Right renal pelvis (tissue), 4 donors: ENCODE measurements around the gene DPY30. TPM values are rescaled to one million over a fixed set of nuclear protein-coding genes. Genes with fewer than 3 reads are reported as not detected.
"Not testable (repeated sequence)": the region's sequence is repeated elsewhere in the genome, so short reads cannot be mapped to it uniquely, and the experiment has no call there.

Experiments used
- DNase-seq, 4 donors: peaks; one replicate each; pipeline ENCODE4 v3.0.0-alpha.2; 2013; ENCODE audit warnings: low read depth in 4 of 4, low spot score in 3 of 4, missing footprints in 1 of 4
- polyA plus RNA-seq, 4 donors: library from polyadenylated mRNA; unstranded; fragments of 120-200 nt; gene quantifications; one replicate each; pipeline ENCODE4 v1.2.1, GENCODE V29; 2013; ENCODE audit not compliant: insufficient read length in 4 of 4

Gene DPY30
- 100 to 1,000 TPM; 105 to 121 (median 119) TPM for polyA plus RNA-seq

DNA sequence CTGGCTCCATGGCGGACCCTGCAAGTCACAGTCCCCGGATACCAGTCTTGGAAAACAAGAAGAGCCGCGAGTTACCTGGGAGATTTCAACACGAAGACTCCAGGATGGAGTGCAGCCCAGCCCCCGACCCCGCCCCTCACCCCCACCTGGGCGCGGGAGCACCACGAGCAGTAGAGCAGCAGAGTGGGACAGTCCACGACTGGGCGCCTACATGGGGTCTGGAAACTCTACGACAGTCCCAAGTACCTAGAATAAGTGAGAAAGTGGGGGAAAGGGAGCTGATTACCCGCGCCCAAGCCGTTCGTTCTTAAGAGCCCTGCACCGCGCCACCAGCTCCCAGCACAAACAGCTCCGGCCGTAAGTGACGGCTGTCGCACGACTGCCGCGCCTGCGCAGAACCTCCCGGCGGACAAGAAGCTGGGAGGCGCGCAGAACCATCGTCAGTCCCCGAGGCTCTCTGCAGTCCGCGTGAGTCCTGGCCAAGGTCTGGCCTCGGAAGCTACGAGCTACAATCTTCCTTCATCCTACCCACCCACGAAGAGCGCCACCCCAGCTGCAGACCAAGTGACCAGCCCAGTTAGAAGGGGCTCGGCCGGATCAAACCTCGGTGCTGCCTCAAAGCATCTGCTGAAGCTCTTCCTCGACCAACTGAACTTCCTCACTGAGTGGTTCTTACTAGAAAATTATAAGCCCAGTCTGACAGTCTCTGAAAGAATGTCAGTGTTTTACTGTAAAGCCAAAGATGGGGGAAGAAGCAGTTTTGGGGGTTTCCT is at the start of gene DPY30:
Gene DPY30 (minus strand): TSS at position 359 of the 773 bp plus-strand sequence. CDS start 349 bp downstream, at position 10.
- peak; percentile 84 to 88 (median 86) for DNase-seq

DNA sequence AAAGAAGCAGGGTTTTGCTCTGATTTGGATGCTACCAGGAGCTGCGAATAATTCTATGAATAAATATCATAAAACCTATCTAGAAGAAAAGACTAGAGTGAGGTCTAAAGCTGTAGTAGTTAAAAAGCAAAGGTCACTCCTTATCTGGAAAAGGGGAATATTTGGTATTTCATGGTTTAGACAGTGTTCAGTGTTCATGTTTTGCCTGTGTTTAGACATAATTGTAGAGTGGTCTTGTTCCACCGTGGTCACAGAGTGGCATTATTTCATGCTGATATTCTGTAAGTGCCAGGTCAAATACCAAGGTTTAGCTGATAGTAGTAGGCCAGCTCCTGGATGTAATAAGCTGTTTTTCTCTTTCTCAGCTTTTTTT is 34.5 kb upstream of the DPY30 start:
- no peak for DNase-seq

DNA sequence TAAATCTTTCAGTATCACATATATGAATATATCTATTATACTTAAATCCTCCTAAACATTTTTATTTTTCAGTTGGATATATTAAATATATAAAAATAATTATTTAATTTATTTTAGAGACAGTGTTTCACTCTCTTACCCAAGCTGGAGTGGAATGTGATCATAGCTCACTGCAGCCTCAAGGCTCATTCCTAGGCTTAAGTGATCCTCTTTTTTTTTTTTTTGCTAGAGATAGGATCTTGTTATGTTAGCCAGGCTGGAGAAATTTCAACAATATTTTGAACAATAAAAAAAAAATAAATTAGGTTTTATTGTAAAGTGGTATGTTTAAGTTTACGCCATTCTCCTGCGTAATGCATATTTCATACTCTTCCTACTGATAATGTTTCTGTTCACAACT is 27.9 kb upstream of the DPY30 start:
- DNase-seq, result no peak

DNA sequence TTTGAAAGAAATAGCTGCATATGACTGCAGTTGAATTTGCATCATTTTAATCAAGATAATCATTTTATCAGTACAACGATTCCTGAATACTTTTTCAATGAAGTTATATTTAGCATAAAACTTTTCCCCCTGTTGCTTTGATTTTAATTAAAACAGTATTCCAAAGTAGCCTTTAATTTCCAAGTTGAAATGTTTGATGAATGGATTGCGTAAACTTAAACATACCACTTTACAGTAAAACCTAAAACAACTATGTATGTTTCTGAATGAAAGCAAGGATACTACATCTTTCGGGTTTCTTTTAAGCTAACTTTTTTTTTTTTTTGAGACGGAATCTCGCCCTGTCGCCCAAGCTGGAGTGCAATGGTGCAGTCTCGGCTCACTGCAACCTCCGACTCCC is 25.1 kb upstream of the DPY30 start:
- DNase-seq, result no peak

DNA sequence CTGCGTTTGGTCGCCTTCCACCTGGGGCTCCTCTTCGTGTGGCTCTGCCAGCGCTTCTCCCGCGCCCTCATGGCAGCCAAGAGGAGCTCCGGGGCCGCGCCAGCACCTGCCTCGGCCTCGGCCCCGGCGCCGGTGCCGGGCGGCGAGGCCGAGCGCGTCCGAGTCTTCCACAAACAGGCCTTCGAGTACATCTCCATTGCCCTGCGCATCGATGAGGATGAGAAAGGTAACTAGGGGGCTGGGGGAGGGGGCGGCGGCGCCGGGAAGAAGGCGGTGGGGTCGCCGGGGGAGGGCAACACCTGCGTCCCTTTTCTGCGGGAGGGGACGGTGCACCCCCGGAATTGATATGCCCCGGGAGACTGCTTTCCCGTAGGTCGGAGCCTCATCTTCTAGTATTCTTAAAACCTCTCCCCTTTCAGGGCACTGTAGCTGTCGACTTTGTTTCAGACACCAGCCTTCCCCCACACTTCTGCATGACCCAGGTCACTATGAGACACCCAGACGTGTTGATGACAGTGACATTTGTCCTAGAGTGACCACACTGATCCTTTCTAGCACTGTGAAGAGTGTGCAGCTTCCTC is 24.5 kb upstream of the DPY30 start:
- no peak for DNase-seq

DNA sequence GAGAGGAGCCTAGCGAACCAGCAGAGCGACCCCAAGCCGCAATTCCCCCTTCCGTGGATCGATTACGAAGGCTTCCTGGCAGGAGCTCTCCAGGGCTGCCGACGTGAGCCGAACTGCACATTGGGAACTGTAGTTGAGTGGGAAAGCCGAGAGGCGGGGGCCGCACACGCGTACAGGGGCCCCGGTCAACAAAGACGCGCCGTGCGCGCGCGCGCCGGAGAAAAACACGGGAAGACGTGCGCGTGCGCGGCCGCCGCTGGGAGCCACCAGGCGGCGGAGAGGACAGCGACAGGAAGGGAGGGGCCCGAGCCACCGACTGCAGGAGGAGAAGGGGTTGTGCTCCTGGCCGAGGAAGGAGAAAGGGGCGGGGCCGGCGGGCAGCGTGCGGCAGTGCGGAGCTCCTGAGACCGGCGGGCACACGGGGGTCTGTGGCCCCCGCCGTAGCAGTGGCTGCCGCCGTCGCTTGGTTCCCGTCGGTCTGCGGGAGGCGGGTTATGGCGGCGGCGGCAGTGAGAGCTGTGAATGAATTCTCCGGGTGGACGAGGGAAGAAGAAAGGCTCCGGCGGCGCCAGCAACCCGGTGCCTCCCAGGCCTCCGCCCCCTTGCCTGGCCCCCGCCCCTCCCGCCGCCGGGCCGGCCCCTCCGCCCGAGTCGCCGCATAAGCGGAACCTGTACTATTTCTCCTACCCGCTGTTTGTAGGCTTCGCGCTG is 23.9 kb upstream of the DPY30 start, which contains the start of gene SPAST:
Gene SPAST (plus strand): TSS at position 247 of the 711 bp plus-strand sequence. CDS start 276 bp downstream, at position 523.
- peak; percentile 94 to 96 (median 95) for DNase-seq

DNA sequence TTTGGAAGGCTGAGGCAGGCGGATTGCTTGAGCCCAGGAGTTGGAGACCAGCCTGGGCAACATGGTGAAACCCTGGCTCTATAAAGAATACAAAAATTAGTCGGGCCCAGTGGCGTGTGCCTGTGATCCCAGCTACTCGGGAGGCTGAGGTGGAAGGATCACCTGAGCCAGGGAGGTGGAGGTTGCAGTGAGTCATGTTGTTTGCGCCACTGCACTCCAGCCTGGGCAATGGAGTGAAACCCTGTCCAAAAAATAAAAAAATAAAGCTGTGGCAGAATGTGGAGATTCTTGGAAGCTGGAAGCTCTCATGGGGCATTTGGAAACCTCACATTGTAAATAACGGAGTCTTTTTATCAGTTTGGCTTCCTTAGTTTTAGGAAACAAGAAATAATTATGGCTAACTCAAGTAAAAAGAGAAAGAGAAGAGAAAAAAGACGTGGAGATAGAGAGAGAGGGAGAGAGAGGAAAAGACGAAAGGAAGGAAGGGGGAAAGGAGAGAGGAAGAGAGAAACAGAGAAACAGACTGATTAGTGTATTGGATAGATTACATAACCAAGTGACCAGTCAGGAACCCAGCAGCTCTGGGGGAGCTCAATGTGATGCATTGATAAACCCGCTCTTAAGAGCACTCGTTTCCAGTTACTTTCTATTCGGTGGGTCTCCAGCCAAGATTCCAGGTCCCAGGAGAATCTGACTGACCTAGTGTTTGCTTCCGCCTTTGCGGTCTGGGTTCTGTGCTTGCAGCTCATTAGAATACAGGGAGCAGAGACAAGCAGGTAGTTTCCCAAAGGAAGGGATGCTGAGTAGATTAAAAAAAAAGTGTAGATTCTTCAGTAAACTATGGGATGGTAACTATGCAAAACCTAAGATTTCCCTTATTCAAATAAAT is 22.6 kb upstream of the DPY30 start:
- DNase-seq, result no peak

DNA sequence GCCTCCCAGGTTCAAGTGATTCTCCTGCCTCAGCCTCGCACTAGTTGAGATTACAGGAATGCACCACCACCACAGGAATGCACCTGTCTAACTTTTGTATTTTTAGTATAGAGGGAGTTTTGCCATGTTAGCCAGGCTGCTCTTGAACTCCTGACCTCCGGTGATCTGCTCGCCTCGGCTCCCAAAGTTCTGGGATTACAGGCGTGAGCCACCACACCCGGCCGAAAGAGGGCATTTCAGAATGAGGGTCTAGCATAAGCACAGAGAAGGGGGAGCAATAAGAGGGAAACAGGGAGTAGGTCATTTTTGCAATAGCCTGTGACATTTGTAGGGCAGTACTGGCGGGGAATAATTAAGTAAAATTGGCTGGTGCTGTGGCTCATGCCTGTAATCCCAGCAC is 21.8 kb upstream of the DPY30 start:
- DNase-seq, result no peak

DNA sequence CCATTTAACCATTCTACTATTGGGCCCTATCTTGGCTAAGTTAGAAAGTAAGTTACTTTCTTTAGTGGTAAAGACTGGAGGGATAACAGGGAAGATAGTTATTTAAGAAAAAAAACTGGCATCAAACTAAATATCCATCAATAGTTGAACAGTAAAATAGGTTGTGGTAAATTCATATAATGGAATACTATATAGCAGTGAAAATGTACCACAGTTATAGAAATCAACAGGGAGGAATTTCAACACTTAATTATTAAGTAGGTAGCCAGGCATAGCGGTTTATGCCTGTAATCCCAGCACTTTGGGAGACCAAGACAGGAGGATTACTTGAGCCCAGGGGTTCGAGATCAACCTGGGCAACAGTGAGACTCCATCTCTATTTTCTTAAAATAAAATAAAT is 20.7 kb upstream of the DPY30 start:
- no peak for DNase-seq

DNA sequence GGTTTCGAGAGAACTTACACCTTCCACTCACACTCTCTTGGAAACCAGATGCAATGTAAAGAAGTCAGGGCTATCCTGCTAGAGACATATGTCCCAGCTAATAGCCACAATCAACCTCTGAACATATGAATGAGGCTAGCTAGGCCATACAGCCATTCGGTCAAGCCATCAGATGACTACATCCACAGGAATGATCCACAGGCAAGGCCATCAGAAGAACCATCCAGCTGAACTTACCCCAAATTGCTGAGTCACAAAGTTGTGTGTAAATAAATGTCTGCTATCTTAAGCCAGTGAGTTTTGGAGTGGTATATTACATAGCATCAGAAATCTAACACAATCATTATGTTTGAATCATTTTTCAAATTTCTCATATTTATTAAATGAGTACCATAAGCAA is 18.5 kb upstream of the DPY30 start:
- no peak for DNase-seq

DNA sequence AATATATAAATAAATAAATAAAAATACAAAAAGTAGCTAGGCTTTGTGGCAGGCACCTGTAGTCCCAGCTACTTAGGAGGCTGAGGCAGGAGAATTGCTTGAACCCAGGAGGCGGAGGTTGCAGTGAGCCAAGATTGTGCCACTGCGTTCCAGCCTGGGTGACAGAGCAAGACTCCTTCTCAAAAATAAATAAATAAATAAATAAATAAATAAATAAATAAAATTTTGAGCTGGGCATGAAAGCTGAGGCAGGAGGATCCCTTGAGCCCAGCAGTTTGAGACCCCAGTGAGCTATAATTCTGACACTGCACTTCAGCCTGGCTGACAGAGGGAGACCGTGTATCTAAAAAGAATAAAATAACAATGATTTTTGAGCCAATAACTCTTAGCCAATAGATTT is 15.0 kb upstream of the DPY30 start:
- DNase-seq, result not testable (repeated sequence)

DNA sequence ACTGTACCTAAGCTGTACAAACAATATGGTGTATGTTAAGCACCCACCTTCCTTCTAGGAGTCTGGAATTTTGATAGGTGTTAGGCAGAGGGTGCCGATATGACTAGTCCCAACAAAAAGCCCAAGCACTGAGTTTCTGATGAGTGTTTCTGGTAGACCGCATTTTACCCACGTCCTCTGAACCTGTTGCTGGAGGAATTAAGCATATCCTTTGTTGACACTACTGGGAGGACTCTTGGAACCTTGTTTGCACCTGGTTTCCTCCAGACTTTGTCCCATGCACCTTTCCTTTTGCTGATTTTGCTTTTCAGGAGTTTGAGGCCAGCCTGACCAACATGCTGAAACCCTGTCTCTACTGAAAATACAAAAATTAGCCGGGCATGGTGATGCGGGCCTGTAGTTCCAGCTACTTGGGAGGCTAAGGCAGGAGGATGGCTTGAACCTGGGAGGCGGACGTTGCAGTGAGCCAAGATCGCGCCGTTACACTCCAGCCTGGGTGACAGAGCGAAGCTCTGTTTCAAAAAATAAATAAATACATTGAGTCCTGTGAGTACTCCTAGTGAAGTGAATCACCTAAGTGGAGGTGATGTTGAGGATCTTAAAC is 12.3 kb upstream of the DPY30 start:
- no peak for DNase-seq

DNA sequence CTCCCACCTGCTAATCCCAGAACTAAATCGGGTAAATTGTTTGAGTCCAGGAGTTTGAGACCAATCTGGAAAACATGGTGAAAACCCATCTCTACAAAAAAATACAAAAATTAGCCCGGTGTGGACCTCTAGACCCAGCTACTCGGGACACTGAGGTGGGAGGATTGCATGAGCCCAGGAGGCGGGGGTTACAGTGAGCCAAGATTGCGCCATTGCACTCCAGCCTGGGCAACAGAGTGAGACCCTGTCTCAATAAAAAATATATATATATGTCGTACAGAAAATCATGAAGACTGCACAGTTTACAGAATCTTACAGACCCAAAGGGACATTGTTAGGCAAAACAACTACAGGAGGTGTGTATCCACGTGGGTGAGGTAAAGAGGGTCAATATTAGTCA is 4.0 kb upstream of the DPY30 start:
- no peak for DNase-seq

DNA sequence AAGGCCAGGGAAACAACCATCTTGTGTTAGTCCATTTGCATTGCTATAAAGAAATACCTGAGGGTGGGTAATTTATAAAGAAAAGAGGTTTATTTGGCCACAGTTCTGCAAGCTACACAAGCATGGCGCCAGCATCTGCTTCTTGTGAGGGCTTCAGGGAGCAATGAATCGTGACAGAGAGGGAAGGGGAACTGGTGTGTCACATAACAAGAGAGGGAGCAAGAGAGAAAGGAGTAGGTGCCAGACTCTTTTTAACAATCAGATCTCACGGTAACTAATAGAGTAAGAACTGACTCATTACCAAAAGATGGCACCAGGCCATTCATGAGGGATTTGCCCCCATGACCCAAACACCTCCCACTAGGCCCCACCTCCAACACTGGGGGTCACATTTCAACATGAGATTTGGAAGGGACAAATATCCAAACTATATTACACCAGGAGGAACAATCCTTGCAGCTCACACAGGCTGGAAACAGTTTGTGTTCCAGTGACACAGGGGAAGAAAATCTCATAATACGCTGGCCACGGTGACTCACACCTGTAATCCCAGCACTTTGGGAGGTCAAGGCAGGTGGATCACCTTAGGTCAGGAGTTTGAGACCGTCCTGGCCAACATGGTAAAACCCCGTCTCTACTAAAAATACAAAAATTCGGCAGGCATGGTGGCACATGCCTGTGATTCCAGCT is 5.3 kb downstream of the DPY30 start:
- not testable (repeated sequence) for DNase-seq

DNA sequence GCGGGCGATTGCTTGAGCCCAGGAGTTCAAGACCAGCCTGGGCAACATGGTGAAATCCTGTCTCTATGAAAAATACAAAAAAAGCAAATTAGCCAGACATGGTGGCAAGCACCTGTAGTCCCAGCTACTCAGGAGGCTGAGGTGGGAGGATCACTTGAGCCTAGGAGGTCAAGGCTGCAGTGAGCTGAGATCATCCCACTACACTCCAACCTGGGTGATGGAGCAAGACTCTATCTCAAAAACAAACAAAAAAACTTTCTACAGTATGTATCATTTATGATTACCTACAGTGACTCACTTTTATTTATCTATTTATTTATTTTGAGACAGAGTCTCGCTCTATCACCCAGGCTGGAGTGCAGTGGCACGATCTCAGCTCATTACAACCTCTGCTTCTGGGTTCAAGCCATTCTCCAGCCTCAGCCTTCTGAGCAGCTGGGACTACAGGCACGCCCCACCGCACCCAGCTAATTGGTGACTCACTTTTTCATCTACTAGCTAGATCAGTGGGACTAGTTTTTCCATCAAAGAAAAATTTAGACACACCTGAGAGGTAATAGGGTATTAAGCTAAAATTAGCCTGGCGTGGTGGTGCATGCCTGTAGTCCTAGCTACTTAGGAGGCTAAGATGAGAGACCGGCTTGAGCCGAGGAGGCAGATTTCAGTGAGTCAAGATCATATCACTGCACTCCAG is 20.7 kb downstream of the DPY30 start:
- DNase-seq, result not testable (repeated sequence)

DNA sequence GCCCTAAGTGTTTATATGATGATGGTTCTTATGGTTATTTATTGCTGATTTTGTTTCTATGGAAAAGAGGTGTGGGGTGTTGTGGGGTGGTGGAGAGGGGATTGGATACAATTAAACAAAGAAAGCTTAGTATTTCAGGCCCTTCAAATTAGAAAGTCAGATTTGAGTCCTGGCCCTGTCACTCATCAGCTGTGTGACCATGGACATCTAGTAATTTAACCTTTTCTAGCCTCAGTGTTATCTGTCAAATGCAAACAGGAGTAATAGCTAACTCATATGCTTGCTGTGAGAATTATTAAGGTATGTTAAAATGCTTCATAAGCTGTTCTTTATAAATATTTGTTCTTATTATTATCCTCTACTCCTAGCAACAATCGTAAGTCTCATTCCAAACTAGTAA is 26.7 kb downstream of the DPY30 start:
- DNase-seq, result no peak

DNA sequence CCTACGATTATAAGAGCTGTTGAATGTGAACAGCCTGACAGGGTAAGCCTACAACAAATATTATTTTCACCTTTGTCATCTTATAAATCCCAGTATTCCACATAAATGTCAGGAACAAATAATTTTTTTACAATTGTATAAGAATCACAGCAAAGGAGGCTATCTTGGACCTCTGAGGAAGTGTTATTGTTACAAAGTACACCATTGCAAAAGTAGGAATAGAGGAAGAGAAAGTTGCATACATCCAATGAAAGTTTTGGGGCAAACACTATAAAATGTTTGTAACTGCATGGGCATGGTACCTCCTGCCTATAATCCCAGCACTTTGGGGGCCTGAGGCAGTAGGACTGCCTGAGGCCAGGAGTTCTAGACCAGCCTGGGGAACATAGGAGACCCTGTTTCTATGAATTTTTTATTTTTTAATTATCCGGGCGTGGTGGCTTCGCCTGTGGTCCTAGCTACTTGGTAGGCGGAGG is 28.1 kb downstream of the DPY30 start:
- DNase-seq, result no peak

DNA sequence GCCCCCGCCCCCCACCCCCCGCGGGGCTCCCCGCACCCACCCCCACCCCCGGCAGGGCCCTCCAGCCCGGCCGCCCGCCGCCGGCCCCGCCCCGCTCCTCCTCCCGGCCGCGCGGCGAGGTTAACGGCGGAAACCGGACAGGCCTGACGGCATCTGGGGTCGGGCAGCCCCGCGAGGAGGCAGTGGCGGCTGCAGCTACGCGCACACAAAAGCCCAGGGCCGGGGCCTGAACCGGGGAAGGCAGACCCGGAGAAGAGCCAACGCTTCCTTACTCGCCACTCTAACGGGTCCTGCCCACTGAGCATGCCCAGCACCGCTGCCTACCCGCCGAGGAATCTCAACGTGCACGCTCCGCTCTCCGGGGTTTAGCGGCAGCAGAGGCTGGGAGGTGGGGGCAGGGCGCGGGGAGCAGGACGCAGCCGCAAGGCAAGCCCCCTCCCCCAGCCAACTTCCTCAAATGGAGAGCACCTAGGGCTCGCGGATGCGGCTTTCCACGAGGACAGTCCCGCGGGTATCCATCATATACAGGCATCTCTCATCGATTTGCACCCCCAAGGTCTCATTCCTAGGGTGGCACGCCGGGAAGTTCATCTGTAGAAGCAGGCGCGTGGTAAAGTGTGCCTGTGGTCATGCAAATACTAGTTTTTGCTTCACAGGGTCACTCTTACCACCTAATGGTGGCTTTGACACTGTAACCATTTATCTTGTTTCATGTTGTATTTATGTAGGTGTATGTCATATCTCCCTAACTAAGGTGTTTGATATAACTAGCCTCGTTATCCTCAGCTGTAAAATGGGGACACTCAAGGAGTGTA is 28.7 kb downstream of the DPY30 start, which contains the start of gene MEMO1:
Gene MEMO1 (minus strand): TSS at position 339 of the 815 bp plus-strand sequence. CDS start 761 bp downstream, outside the sequence.
- peak; percentile 83 to 90 (median 86) for DNase-seq
